Kidney capillary endothelial cell (primary cell): Measurements from ENCODE around the gene MEIOC.
A peak's percentile ranks its signal among the peaks of the same experiment; 100 is the strongest.
"Not testable (repeated sequence)": the region's sequence is repeated elsewhere in the genome, so short reads cannot be mapped to it uniquely, and the experiment has no call there.

Experiments used
- DNase-seq: peaks from one replicate; pipeline ENCODE4 v3.0.0-alpha.2; 2018; ENCODE audit warnings: low spot score

The MEIOC gene

GRCh38 chr17:44655983-44656710 is at the start of gene MEIOC:
Gene MEIOC (plus strand): TSS chr17:44656468. CDS start chr17:44656614, 146 bp downstream.
- DNase-seq = no peak

GRCh38 chr17:44606658-44607057 is 49.6 kb upstream of the MEIOC start:
- DNase-seq = no peak

GRCh38 chr17:44607836-44608690 is 48.2 kb upstream of the MEIOC start:
- DNase-seq = no peak

GRCh38 chr17:44608727-44609435 is 47.4 kb upstream of the MEIOC start:
- DNase-seq = no peak

GRCh38 chr17:44610331-44610730 is 45.9 kb upstream of the MEIOC start:
- DNase-seq = no peak

- DNase-seq = no peak
Measured at GRCh38 chr17:44610871-44611270, 45.4 kb upstream of the MEIOC start.

GRCh38 chr17:44614862-44615261 is 41.4 kb upstream of the MEIOC start:
- DNase-seq = no peak

GRCh38 chr17:44618652-44619051 is 37.6 kb upstream of the MEIOC start:
- not testable (repeated sequence) for DNase-seq

- DNase-seq = no peak
Measured at GRCh38 chr17:44623070-44623725, 33.1 kb upstream of the MEIOC start.

GRCh38 chr17:44627513-44628242 is 28.6 kb upstream of the MEIOC start:
- no peak for DNase-seq

- DNase-seq = no peak
Measured at GRCh38 chr17:44628243-44629188, 27.8 kb upstream of the MEIOC start.

- no peak for DNase-seq
Measured at GRCh38 chr17:44629314-44629713, 27.0 kb upstream of the MEIOC start.

GRCh38 chr17:44630703-44631102 is 25.6 kb upstream of the MEIOC start:
- no peak for DNase-seq

GRCh38 chr17:44633998-44634397 is 22.3 kb upstream of the MEIOC start:
- no peak for DNase-seq

- DNase-seq = not testable (repeated sequence)
Measured at GRCh38 chr17:44634401-44634800, 21.9 kb upstream of the MEIOC start.

GRCh38 chr17:44636562-44636961 is 19.7 kb upstream of the MEIOC start:
- DNase-seq = peak; percentile 21

- no peak for DNase-seq
Measured at GRCh38 chr17:44637066-44637465, 19.2 kb upstream of the MEIOC start.

- DNase-seq = no peak
Measured at GRCh38 chr17:44642834-44643233, 13.4 kb upstream of the MEIOC start.

- no peak for DNase-seq
Measured at GRCh38 chr17:44645341-44645740, 10.9 kb upstream of the MEIOC start.

GRCh38 chr17:44646280-44646679 is 10.0 kb upstream of the MEIOC start:
- no peak for DNase-seq
